NCI-H1694 treated with DMSO at 0.1 percent for 48 hours (cell line): ENCODE data around the gene RAMP1.

Source experiments
- DNase-seq: peaks from one replicate; lab custom pipeline; 2025; lab: John Stamatoyannopoulos, UW

RAMP1 gene

DNA sequence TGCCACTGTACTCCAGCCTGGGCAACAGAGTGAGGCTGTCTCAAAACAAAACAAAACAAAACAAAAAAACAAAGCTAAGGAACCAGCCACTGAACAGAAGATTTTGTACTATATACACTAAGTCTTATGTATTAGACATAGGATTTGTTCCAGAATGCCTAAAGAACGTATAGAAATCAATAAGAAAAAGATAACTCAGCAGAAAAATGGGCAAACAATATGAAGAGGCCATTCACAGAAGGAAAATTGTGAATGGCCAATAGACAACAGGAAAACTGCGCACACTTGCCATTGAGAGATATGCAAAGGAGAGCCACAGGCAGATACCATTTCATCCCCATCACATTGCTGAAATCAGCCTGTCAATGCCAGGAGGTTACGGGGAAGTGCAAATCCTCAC, 92.5 kb downstream of the RAMP1 start:
- no peak for DNase-seq

DNA sequence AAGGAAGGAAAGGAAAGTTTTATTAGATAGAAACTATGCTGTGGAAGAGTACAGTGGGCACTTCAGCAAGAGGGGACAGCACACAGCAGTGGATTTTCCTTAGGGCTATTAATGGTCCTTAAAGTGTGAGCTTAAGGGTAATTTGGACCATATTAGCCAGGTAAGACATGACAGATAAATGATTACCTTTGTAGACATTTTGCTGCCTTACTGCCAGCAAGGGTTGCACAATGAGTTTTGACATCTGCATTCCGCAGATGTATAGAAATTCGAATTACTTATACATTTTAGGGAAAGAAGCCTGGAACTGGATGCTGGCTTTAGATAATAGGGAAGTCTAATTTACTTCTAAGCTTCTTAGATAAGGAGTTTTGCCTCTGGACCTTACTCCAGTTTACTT, 93.4 kb downstream of the RAMP1 start:
- no peak for DNase-seq

DNA sequence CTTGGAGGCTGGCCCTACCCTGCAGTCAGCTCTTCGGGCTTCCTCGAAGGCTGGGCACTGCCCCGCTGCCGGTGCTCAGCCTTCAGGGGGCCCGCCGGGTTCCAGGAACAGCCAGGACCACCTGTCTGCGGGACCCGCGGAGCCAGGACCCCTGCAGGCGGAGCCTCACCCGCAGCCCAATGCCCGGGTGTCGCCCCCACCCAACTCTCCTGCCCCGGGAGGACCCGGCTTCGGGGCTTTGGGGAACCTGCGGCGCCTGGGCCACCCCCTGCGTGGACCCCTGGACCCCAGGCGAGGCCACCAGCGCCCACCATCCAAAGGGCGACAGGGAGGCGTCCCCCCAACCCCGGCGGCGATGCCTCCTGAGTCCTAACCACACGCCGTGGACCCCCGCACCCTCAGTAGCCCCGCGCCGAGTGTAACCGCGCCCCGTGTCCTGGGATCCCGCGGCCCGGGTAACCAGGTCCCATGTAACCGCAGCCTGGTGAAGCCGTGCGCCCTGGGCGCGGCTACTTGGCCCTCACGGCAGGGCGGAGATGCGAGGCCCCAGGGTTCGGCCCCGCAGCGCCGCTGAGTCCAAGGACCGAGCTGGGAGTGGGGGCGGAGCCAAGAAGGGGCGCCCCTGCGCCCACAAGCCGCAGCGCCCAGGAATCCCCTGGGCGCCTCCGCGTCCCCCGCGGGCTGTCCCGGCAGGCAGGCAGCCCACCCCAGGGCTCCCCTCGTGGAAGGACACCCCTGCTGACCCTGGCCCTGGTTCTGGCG, 96.4 kb downstream of the RAMP1 start:
- no peak for DNase-seq

DNA sequence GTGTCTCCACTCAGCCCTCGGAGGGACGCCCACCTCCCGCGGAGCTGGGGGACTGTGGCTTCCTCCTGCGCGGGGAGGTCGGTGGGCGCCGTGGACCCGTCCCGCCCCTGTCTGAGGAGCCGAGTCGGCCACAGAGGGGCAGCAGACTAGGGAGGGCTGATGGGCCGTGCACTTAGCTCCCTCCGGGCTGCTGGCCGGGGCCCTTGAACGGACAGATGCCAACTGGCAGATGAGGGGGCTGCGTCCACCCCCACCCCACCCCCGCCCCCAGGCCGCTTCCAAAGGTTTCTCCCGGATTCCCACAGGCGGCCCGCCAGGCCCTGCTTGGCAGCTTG, 96.9 kb downstream of the RAMP1 start:
- DNase-seq = no peak

DNA sequence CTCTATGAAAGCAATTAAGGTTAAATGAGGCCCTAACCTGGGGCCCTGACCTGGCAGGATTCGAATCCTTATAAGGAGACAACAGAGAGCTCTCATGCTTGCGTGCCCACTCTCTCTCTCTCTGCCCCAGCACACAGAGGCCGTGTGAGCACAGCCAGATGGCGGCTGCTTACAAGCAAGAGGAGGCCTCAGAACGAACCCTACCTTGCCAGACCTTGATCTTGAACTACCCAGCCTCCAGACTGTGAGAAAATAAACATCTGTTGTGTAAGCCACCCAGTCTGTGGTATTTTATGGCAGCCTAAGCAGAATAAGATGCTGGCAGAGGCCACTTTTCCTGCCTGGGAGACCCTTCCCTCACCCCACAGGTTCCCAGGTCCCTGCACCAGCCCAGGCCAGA, 102.2 kb downstream of the RAMP1 start:
- no peak for DNase-seq
